Activated CD8-positive, alpha-beta memory T cell treated with anti-CD3 and anti-CD28 coated beads, Interleukin-2, amount 50 U/mL, for 1 hour (primary cell): ENCODE results near the gene MCM9.
"Not testable (repeated sequence)": the region's sequence is repeated elsewhere in the genome, so short reads cannot be mapped to it uniquely, and the experiment has no call there.

Experiments
- DNase-seq: peaks from one replicate; pipeline ENCODE4 v3.0.0-alpha.2; 2020; ENCODE audit errors: extremely low read depth

The MCM9 gene

GRCh38 chr6:118770112-118770788, 164.7 kb downstream of the MCM9 start:
- DNase-seq, result no peak

GRCh38 chr6:118768904-118769325, 166.0 kb downstream of the MCM9 start:
- no peak for DNase-seq

- DNase-seq, result no peak
Measured at GRCh38 chr6:118768441-118768840, 166.5 kb downstream of the MCM9 start.

GRCh38 chr6:118765316-118765715, 169.6 kb downstream of the MCM9 start:
- DNase-seq, result not testable (repeated sequence)

GRCh38 chr6:118764766-118765165, 170.2 kb downstream of the MCM9 start:
- no peak for DNase-seq
